HEK293 (cell line): Measurements from ENCODE around the gene LMNTD2.

Source experiments
- CTCF ChIA-PET: fragments of 350-600 bp; formaldehyde crosslinking; extraction: SDS; loops from one replicate; lab custom pipeline; 2021; ENCODE audit warnings: antibody characterized with exemption; lab: Yijun Ruan, JAX
- POLR2A ChIA-PET: fragments of 300-600 bp; formaldehyde crosslinking; extraction: SDS; loops from one replicate; lab custom pipeline; 2020; ENCODE audit warnings: antibody characterized with exemption, inconsistent platforms; lab: Yijun Ruan, JAX
- H3K27ac ChIP-seq: fragments of 200-500 bp; sonication (Bioruptor generic); 2 replicates; pipeline ENCODE4 v1.5.1; 2014; ENCODE audit warnings: low read depth, low read length, control low read depth, inconsistent platforms; ENCODE audit errors: extremely low read depth
- H3K36me3 ChIP-seq, 2 experiments: fragments of 200-500 bp in 1 of 2; sonication (Bioruptor generic) in 1 of 2; 1 replicate in 1 of 2; 2 replicates in 1 of 2; pipeline ENCODE4 v1.5.1; 2014 to 2017; ENCODE audit warnings: inconsistent platforms in 2 of 2, low read length in 2 of 2; ENCODE audit not compliant: control insufficient read depth in 2 of 2, insufficient read depth in 1 of 2
- H3K4me1 ChIP-seq: fragments of 200-500 bp; sonication (Bioruptor generic); 2 replicates; pipeline ENCODE4 v1.5.1; 2014; ENCODE audit warnings: mild to moderate bottlenecking, low read length, inconsistent platforms; ENCODE audit not compliant: control insufficient read depth, insufficient read depth
- H3K4me3 ChIP-seq: 2 replicates; pipeline ENCODE4 v1.5.1; 2011; ENCODE audit warnings: low read depth, mild to moderate bottlenecking, control low read depth, low read length, moderate library complexity
- H3K9me3 ChIP-seq: fragments of 200-500 bp; sonication (Bioruptor generic); 2 replicates; pipeline ENCODE4 v1.5.1; 2014; ENCODE audit warnings: low read depth, low read length, inconsistent platforms; ENCODE audit not compliant: control insufficient read depth, insufficient read depth
- BCL11A ChIP-seq: fragments of 450-650 bp; formaldehyde crosslinking; IDR thresholded peaks from 2 replicates; pipeline ENCODE4 v1.5.1; 2016; ENCODE audit warnings: low read depth, missing biosample characterization, missing genetic modification characterization
- BCL11B ChIP-seq: fragments of 450-650 bp; formaldehyde crosslinking; IDR thresholded peaks from 2 replicates; pipeline ENCODE4 v1.5.1; 2016; ENCODE audit warnings: low read depth, missing biosample characterization, missing genetic modification characterization
- EGR2 ChIP-seq: fragments of 450-650 bp; formaldehyde crosslinking; IDR thresholded peaks from 2 replicates; pipeline ENCODE4 v1.5.1; 2016; ENCODE audit warnings: low read depth, missing biosample characterization, missing genetic modification characterization
- GLIS2 ChIP-seq: fragments of 450-650 bp; formaldehyde crosslinking; IDR thresholded peaks from 2 replicates; pipeline ENCODE4 v1.5.1; 2016; ENCODE audit warnings: missing biosample characterization, missing genetic modification characterization
- PRDM10 ChIP-seq: fragments of 450-650 bp; formaldehyde crosslinking; IDR thresholded peaks from 2 replicates; pipeline ENCODE4 v1.5.1; 2016; ENCODE audit warnings: missing biosample characterization, missing genetic modification characterization
- PRDM2 ChIP-seq: fragments of 450-650 bp; formaldehyde crosslinking; IDR thresholded peaks from 2 replicates; pipeline ENCODE4 v1.5.1; 2016; ENCODE audit warnings: missing biosample characterization, missing genetic modification characterization, borderline replicate concordance
- SETDB1 ChIP-seq: IDR thresholded peaks from one replicate; pipeline ENCODE4 v1.6.1; 2017; ENCODE audit warnings: mild to moderate bottlenecking, low read length, moderate library complexity, mixed read lengths; ENCODE audit not compliant: insufficient read length
- ZBTB8A ChIP-seq: fragments of 450-650 bp; formaldehyde crosslinking; IDR thresholded peaks from 2 replicates; pipeline ENCODE4 v1.5.1; 2016; ENCODE audit warnings: missing biosample characterization, missing genetic modification characterization
- ZFHX2 ChIP-seq: fragments of 450-650 bp; formaldehyde crosslinking; conservative IDR thresholded peaks from 2 replicates; pipeline ENCODE4 v1.5.1; 2016; ENCODE audit warnings: missing biosample characterization, missing genetic modification characterization
- ZNF324 ChIP-seq: fragments of 450-650 bp; formaldehyde crosslinking; IDR thresholded peaks from 2 replicates; pipeline ENCODE4 v1.5.1; 2016; ENCODE audit warnings: missing biosample characterization, missing genetic modification characterization
- ZNF692 ChIP-seq: fragments of 450-650 bp; formaldehyde crosslinking; IDR thresholded peaks from 2 replicates; pipeline ENCODE4 v1.5.1; 2016; ENCODE audit warnings: missing biosample characterization, missing genetic modification characterization
- TF ChIP-seq, protein P1 (sequence below): fragments of 450-650 bp; formaldehyde crosslinking; IDR thresholded peaks from 2 replicates; pipeline ENCODE4 v1.5.1; 2016; ENCODE audit warnings: missing biosample characterization, missing genetic modification characterization

LMNTD2 gene

DNA sequence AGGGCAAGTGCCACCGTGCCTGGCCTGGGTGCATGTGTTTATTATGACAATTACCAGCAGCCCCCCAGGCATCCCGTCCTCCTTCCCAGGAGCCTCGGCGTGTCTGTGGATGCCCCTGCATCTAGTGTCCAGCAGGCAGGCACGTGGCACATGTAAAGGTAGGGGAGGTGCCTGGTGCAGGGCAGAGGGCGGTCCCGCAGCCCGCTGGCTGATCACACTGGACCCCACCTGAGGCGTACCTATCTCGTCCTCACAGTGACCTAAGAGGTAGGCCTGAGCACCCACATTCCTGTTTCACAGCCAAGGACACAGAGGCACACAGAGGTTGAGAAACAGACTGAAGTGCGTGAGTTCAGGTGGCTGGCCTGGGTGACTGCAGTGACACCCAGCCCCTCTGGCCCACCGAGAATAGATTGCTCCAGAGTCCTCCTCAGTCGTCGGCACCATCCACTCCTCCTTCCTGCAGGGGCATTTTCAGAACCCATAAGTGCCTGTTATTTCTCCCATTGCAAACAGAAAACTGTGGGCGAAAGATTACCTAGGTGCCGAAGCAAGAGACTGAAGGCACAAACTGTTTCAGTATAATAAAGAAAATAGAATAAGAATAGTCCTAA lies 12.7 kb upstream of the LMNTD2 start:
- H3K27ac ChIP-seq, result no peak overlapping the region
- POLR2A ChIA-PET, result no interaction called here
- H3K9me3 ChIP-seq, result no peaks in the 10 kb centered on the region
- H3K4me1 ChIP-seq, result peaks cover 4% of the 10 kb centered on the region
- CTCF ChIA-PET, result no interaction called here
- TF ChIP-seq PRDM2 (no peak), PRDM10 (tag by site-specific recombination) (peak; percentile 29; the same call in 1 of the 2 replicates)
- TF ChIP-seq, all 188 proteins: peak for 1
- H3K36me3 ChIP-seq, result peaks cover 0 to 6% of the 10 kb centered on the region in 2 experiments; a peak in 1 of 3 replicates
- no peak overlapping the region for H3K4me3 ChIP-seq

DNA sequence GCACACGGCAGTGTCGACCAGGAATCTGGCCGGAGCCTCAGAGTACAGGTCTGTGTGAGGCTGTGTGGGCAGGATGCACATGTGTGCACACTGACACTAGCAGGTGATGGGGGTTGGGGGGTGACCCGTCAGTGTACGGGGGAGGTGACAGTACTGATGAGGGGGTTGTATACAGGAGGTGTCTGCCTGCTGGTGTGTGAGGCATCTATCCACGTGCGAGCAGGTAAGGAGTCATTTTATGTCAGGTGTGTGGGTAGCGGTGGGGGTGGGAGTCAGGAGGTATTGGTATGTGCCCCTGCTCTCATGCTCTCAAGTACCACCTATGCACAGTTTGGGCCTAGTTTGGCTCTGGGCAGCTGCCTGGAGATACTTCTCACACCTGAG lies 11.3 kb upstream of the LMNTD2 start:
- Histone ChIP-seq H3K4me1 (no peaks in the 10 kb centered on the region; the same call in 1 of the 2 replicates), H3K4me3 (no peak overlapping the region), H3K27ac (no peak overlapping the region), H3K36me3 (no peaks in the 10 kb centered on the region), H3K9me3 (no peaks in the 10 kb centered on the region)
- CTCF ChIA-PET, result no interaction called here
- TF ChIP-seq ZNF324 (tag by site-specific recombination) (no peak), EGR2 (tag by site-specific recombination) (peak; percentile 41; the same call in 1 of the 2 replicates), ZFHX2 (tag by site-specific recombination) (peak; percentile 39)
- TF ChIP-seq, protein P1, sequence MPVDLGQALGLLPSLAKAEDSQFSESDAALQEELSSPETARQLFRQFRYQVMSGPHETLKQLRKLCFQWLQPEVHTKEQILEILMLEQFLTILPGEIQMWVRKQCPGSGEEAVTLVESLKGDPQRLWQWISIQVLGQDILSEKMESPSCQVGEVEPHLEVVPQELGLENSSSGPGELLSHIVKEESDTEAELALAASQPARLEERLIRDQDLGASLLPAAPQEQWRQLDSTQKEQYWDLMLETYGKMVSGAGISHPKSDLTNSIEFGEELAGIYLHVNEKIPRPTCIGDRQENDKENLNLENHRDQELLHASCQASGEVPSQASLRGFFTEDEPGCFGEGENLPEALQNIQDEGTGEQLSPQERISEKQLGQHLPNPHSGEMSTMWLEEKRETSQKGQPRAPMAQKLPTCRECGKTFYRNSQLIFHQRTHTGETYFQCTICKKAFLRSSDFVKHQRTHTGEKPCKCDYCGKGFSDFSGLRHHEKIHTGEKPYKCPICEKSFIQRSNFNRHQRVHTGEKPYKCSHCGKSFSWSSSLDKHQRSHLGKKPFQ (tag by site-specific recombination), result peak; percentile 6; the same call in 1 of the 2 replicates
- POLR2A ChIA-PET, result interaction anchor here (0.7 to 1.6 kb wide), 2 partner anchors 10 to 12 kb away, joined by 3 to 4 read pairs; no protein-coding TSS in a partner anchor

GRCh38 chr11:569158-569885 lies 8.8 kb upstream of the LMNTD2 start:
- TF ChIP-seq GLIS2 (tag by site-specific recombination), result 0 out of 2 replicates have a peak, but pooled peaks have one; percentile 36
- peak; percentile 83 for TF ChIP-seq BCL11B (tag by site-specific recombination)
- TF ChIP-seq ZNF692 (tag by site-specific recombination), result no peak
- TF ChIP-seq ZBTB8A, result peak; percentile 11; the same call in 1 of the 2 replicates
- no peak for TF ChIP-seq SETDB1
- peak; percentile 56; the same call in 1 of the 2 replicates for TF ChIP-seq BCL11A (tag by site-specific recombination)
- no peaks in the 10 kb centered on the region for H3K9me3 ChIP-seq
- ChIA-PET POLR2A (interaction anchor here (0.9 to 1.6 kb wide), 3 partner anchors 10 to 235 kb away, joined by 3 to 4 read pairs (median 4); partner anchors contain the start of gene IRF7), CTCF (interaction anchor here (0.8 kb wide), 1 partner anchor 51 kb away, joined by 4 read pairs; no protein-coding TSS in a partner anchor)
- H3K27ac ChIP-seq, result peak overlapping the region; percentile 73; the same call in 1 of the 2 replicates
- H3K36me3 ChIP-seq, result peaks cover 0 to under 1% of the 10 kb centered on the region in 2 experiments; a peak in 1 of 3 replicates
- peak overlapping the region; percentile 51 for H3K4me3 ChIP-seq
- no peaks in the 10 kb centered on the region; the same call in 1 of the 2 replicates for H3K4me1 ChIP-seq
